Activated naive CD4-positive, alpha-beta T cell treated with anti-CD3 and anti-CD28 coated beads, Interleukin-2, amount 50 U/mL, for 72 hours (primary cell): Measurements from ENCODE around the gene NTM. TPM values are rescaled to one million over a fixed set of nuclear protein-coding genes. Genes with fewer than 3 reads are reported as not detected.

ENCODE experiments used
- ATAC-seq, 2 donors: fragments of 150-1000 bp; cut with Tn5 transposase; 2 replicates each; pipeline ENCODE4 v1.10.0; 2021; ENCODE audit warnings: mild to moderate bottlenecking in 2 of 2, moderate library complexity in 2 of 2
- DNase-seq, 2 donors: peaks; one replicate each; pipeline ENCODE4 v3.0.0; 2021 to 2022; ENCODE audit warnings: low spot score in 2 of 2
- H3K27ac Mint-ChIP-seq, 2 donors: one replicate each; pipeline ENCODE4 v1.8.0; 2022; ENCODE audit warnings: mild to moderate bottlenecking in 2 of 2, mixed read lengths in 2 of 2
- H3K36me3 Mint-ChIP-seq, 2 donors: one replicate each; pipeline ENCODE4 v1.8.0; 2022; ENCODE audit warnings: mixed read lengths in 2 of 2
- H3K9me3 Mint-ChIP-seq, 2 donors: one replicate each; pipeline ENCODE4 v1.8.0; 2022; ENCODE audit warnings: mixed read lengths in 2 of 2
- total RNA-seq, 2 donors: library from RNA; stranded (reverse); gene quantifications; one replicate each; pipeline ENCODE4 v1.2.3, GENCODE V29; 2022

NTM gene
- total RNA-seq, 2 donors from 2014 or later: not detected

DNA sequence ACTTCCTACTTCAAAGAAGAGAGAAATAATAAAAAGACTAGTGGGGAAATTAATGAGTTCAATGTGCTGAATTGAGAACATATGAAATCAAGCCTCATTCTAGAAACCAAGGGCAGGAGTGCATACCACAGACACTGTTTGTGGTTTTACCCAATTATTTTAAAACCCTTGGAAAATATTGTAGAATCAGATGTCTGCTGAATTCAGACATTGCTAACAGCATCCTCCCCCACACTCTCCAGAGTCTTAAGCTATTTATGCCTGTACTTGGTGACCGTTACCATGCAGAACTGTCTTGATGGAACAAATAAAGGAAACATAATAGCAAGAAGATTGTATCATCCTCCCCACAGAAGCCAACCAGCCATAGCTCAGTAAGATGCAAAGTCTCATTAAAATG is 850.1 kb downstream of the NTM start:
- no peak for ATAC-seq
- Mint-ChIP-seq H3K9me3 (peaks cover 12 to 13% of the 10 kb centered on the region in 2 donors), H3K27ac (no peak overlapping the region), H3K36me3 (peaks cover 0 to 14% of the 10 kb centered on the region in 2 donors)
- no peak for DNase-seq

DNA sequence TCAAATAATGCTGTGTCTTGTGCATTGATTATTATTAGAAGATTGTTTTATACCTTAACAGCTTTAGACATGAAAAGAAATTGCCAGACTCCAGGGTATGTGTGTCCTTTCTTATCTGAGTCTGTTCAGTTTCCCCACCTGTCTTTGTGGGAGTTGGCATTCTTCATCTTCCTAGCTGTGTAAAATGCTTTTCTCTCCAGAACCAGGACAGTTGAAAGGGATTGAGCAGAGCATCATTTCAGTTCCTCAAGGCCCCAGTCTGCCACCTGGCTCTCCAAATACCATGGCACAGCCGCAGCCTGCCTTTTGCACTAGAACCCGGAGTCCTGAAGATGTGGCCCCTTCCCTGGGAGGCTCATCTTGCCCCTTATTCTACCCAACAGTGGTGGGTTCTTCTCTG is 851.9 kb downstream of the NTM start:
- no peak overlapping the region for H3K27ac Mint-ChIP-seq
- peaks cover 12 to 17% of the 10 kb centered on the region in 2 donors for H3K9me3 Mint-ChIP-seq
- H3K36me3 Mint-ChIP-seq: peaks cover 0 to 10% of the 10 kb centered on the region in 2 donors
- DNase-seq (no peak), ATAC-seq (no peak)

DNA sequence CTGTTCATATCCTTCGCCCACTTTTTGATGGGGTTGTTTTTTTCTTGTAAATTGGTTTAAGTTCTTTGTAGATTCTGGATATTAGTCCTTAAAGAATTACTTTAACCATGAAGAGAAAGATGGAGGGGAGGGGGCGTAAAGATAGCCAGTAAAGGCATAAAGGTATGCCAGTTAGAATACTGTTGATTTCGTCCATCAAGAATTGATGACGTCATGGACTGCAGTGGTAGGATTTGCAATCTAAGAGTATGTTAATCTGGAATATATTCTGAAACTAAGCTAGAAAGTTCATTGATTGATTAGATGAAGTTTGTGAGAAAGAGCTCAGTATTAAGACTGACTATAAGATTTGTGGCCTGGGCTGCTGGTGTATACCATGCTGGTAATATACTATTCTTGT is 856.1 kb downstream of the NTM start:
- DNase-seq: no peak
- Mint-ChIP-seq H3K36me3 (peaks cover 0 to 10% of the 10 kb centered on the region in 2 donors), H3K9me3 (peaks cover 19 to 21% of the 10 kb centered on the region in 2 donors), H3K27ac (no peak overlapping the region)
- no peak for ATAC-seq

DNA sequence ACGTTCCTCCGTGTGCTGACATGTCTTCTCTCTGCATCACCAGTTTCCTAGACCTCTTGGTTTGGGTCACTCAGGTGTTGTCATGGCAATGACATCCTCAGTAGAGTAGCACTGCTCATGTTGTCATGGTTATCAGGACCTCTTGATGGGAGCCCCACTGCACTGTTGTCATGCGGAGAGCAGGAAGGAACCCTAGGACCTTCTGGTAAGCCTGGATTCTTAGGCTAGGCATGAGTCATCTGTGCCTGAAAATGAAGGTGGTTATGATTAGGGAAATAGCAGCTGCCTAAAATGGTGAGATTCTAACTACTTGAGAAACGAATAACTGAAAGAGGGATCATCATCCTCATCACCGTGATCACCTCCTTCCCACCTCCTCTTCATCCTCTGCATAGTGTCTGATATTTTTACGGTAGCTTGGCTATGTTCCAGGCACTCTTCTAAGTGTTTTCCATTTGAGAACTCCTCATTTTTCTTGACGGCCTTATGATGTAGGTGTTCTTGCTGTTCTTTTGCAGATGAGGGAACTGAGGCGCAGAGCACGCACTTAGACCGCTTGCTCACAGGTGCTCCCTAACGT is 858.4 kb downstream of the NTM start:
- DNase-seq (no peak), ATAC-seq (no peak)
- H3K27ac Mint-ChIP-seq: no peak overlapping the region
- H3K36me3 Mint-ChIP-seq: peaks cover 0 to 7% of the 10 kb centered on the region in 2 donors
- peaks cover 16 to 19% of the 10 kb centered on the region in 2 donors for H3K9me3 Mint-ChIP-seq

DNA sequence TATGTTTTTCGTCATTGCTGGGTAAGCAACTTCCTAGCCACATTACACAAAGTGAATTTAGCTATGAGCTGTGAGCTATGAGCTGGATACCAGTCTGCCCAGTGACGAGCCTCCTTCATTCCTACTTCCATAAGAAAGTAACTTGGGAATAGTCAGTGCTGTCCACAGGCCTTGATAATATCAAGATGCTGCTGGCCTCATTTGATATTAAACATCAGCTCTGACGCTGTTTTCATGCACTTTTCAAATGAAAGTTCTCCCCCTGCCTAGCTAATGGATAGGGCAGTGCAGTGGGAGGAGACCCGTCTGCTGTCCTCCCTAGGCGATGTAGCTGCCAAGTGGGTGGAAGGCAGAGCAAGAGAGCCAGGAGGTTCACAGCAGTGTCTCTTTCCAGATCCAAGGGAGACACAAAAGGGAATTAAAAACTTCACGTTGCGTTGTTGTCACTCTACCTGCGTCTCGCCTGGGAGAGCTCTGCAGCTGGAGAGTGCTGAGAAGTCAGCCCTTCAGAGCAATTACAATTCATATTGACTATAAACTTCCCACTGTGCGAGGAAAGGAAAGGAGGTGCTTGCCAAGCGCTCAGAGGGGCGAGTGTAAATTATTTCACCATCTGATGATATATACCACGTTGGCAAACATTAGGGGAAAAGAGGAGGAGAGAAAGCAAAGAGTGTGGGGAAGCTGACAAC is 861.4 kb downstream of the NTM start:
- Mint-ChIP-seq H3K36me3 (no peaks in the 10 kb centered on the region), H3K27ac (no peak overlapping the region), H3K9me3 (peaks cover 7 to 24% of the 10 kb centered on the region in 2 donors)
- no peak for DNase-seq
- ATAC-seq: no peak

DNA sequence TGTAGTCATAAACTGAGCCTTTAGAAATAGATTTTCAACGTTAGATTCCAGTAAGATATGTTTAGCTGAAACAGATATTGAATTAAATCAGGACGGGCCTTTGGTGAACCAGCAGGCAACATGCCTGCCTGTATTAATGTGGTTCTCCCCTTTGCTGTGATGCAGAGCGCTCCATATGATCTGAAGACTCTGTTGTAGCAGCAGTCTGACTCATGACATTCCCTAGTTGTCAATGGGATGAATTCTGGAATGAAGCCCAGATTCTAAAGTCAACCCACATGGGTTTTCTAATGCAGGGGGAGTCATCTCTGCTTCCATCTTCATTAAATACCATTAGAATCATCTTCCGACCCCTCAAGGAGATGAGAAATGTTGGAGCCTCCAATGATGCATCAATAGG is 864.5 kb downstream of the NTM start:
- H3K36me3 Mint-ChIP-seq: no peaks in the 10 kb centered on the region
- ATAC-seq (no peak), DNase-seq (no peak)
- H3K27ac Mint-ChIP-seq: no peak overlapping the region
- H3K9me3 Mint-ChIP-seq: peaks cover 0 to 18% of the 10 kb centered on the region in 2 donors

DNA sequence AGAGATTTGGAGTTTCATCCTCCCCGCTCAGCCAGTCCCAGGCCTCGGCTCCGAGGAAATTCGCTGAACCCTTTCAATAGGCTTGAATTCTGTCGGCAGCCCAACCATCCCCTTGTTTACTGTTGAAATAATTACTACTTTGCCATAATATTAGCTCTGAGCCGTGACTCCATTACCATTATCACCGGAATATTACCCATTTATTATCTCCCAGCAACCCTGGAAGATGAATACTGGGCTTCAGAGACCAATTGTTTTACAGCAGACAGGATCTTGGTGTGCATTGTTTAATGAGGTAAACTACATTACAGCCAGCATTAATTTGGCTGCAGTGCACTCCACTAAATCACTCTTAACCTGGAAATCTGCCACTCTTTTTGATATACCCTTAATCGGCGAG is 867.4 kb downstream of the NTM start:
- H3K9me3 Mint-ChIP-seq: peaks cover 0 to 12% of the 10 kb centered on the region in 2 donors
- H3K27ac Mint-ChIP-seq: no peak overlapping the region
- no peak for DNase-seq
- no peaks in the 10 kb centered on the region for H3K36me3 Mint-ChIP-seq
- ATAC-seq: no peak

DNA sequence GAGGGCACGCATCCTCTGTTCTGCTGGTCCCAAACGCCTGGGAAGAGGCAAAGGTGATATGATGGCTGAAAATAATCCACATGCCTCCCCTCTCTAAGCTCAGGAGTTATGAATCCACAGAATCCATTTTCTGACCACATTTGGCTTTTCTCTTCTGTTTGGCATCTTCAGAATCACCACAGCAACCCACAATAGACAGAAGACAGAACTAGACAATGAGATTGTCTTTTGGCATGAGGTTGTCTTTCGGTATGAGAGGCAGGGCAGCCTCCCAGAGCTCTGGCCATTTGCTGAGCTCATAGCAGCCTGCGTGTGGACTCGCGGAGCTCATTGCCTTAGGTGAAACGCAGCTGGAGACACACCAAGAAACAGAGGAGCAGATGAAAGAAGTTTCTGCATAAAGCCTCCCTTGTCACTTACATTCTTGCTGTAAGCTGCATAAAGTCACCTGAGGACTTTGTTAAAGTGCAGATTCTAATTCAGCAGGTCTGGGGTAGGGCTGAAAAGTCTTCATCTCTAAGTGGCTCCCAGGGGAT is 868.0 kb downstream of the NTM start:
- no peak for ATAC-seq
- no peak for DNase-seq
- H3K36me3 Mint-ChIP-seq: no peaks in the 10 kb centered on the region
- no peak overlapping the region for H3K27ac Mint-ChIP-seq
- H3K9me3 Mint-ChIP-seq: peaks cover 0 to 12% of the 10 kb centered on the region in 2 donors

DNA sequence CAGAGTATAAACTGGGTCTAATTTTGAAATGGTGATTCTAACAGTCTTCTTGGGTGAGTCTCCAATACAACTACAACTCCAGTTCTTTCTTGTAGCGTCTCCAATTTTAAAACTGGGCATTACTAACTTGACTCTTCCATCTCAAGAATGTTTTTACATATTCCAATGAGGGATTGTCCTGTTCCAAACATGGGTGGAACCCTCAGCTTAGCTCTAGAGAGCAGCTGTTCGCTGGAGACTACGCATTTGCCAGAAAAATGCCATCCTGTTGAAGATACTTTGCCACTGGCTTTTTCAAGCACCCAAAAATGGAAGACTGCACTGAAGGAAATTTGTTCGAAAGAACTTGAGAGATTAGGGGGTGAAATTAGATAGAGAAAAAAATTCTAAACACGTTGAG is 870.0 kb downstream of the NTM start:
- ATAC-seq (no peak), DNase-seq (no peak)
- Mint-ChIP-seq H3K9me3 (peaks cover 0 to 3% of the 10 kb centered on the region in 2 donors), H3K27ac (no peak overlapping the region), H3K36me3 (no peaks in the 10 kb centered on the region)

DNA sequence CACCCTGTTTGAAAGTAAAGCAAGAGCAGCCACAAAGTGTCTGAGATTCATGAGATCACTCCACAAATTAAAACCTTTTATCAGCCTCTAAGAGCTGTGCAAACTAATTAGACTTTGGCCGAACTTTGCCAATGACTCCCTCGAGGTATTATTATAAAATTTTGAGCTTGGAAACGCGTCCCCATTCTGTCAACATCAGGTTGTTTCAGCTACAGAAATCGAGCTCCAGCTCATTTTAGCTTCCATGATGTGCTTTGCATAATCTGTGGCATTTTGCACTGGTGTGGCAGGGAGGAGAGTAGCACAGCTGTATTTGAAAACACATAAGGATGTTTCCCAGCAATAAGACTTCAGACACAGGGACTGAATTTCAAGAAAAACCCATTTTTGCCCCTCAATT is 872.2 kb downstream of the NTM start:
- no peaks in the 10 kb centered on the region for H3K36me3 Mint-ChIP-seq
- H3K9me3 Mint-ChIP-seq: no peaks in the 10 kb centered on the region
- no peak overlapping the region for H3K27ac Mint-ChIP-seq
- no peak for ATAC-seq
- DNase-seq: no peak

DNA sequence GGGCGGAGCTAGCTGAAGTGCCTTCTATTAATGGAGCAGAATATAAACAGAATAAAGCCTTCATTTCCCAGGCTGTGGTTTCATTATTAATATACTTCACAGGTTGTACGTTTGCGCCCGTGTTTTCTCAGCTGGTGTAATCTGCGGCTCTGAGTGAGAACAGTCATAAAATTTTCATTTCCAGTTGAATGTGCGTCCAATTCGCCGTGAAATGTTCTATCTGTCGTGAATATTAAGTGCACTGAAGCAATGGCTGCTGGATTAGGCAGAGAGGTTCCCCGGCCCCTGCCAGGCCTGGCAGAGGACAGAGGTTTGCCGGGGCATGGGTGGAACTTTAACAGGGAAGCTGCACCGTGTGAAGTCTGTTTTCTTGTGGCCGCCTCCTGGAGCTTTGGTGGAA is 874.4 kb downstream of the NTM start:
- no peaks in the 10 kb centered on the region for H3K36me3 Mint-ChIP-seq
- no peak overlapping the region for H3K27ac Mint-ChIP-seq
- no peaks in the 10 kb centered on the region for H3K9me3 Mint-ChIP-seq
- ATAC-seq: no peak
- no peak for DNase-seq

DNA sequence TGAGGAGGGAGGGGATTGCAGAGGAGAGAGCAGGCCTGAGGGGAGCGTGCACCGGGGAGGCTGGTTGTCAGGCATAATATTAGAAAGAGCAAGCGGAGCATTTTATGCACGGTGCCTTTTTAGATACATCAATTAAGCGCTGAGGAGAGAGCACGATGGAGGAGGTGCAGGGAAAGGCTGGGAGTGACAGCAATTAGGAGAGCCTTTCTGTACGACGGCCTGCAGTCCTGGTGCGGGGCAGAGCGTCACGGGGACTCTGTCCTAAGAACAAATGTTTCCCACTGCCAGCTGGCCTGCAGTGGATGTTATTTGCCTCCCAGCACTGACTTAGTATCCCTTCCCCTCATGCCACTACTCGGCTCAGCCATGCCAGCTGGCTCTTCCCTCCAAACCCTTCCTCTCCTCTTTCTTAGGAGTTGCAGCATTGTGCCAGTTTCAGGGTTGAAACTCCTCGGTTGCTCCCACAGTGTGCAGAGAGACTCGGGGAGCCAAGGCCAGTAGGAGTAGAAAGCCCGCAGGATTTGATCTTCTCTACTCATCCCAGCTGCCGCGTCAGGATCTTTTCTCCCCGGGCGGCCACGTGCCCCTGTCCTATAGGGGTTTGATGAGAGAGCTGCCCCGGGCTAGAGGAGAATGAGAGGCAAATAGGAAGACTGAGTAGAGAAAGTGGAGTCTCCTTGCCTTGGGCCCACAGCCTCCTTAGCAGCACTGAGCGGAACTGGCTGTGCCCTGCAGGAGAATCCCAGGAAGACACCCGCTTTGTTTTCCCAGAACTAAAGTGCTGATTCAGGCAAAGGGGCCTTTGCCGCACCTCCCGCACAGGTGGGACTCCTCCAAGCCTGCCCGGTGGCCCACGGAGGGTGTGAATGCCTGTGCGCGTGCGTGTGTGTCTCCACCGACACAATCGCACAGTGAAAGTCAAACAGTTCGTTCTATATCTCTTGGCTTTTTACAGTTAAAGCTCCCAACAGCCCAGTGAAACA is 875.3 kb downstream of the NTM start:
- DNase-seq (no peak), ATAC-seq (no peak)
- H3K9me3 Mint-ChIP-seq: peaks cover 4% of the 10 kb centered on the region in 2 donors
- H3K36me3 Mint-ChIP-seq: no peaks in the 10 kb centered on the region
- no peak overlapping the region for H3K27ac Mint-ChIP-seq

DNA sequence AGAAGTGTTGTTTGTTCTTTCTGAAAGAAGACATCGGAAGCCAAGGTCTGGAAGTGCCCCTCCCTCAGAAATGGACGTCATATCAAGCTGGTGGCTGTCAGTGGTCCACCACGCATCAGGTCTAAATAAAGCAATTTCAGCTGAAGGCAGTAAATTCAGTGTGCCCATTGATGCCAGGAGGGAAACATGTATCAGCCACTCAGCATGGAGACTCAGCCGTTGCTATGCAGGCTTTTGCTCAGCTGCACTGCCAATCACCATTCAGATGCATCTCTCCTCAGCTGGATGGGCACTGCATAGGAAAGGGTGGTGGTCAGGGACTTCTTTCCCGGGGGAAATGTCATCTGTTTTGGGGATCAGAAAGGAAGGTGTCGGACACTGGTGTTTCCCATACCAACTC is 878.2 kb downstream of the NTM start:
- H3K9me3 Mint-ChIP-seq: peaks cover 7% of the 10 kb centered on the region in 2 donors
- no peaks in the 10 kb centered on the region for H3K36me3 Mint-ChIP-seq
- ATAC-seq: no peak
- no peak overlapping the region for H3K27ac Mint-ChIP-seq
- DNase-seq: no peak

DNA sequence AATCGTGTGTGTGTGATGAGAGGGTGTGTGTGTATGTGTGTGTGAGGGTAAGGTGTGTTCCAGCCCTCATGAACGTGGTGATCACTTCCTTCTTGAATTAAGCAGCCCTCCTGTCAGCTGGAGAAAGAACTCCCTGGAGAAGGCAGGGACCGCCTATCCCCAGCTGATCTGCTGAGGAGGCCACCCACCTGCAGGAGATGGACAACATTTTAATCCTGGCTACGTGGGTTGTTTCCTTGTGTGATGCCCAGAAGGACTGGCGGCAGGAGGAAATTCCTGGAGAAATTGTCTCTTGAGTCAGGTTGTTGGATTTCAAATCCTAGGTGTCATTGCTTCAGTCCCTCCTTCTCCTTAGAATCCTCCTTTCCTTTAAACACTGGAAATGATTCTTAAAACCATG is 878.8 kb downstream of the NTM start:
- no peaks in the 10 kb centered on the region for H3K36me3 Mint-ChIP-seq
- peaks cover 7% of the 10 kb centered on the region in 2 donors for H3K9me3 Mint-ChIP-seq
- no peak overlapping the region for H3K27ac Mint-ChIP-seq
- DNase-seq: no peak
- no peak for ATAC-seq

DNA sequence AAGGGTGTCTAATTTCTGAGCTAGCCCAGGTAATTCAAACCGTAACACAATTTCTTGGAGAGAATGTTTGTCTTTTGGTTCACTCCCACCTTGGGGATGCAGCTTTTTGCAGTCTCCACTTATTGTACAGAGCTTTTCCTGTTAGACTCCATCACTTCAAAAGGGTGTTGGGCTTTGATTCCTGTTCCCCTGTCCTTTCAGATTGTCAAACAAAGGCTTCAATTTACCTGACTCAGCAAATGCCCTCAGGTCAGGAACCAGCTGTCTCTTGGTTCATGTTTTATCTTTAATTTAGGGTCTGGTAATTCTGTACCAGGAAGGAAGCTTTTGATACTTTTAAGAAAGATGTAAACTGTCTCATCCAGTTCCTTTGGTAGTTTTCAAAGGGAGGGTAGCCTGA is 880.6 kb downstream of the NTM start:
- Mint-ChIP-seq H3K9me3 (peaks cover 7% of the 10 kb centered on the region in 2 donors), H3K27ac (no peak overlapping the region), H3K36me3 (no peaks in the 10 kb centered on the region)
- ATAC-seq (no peak), DNase-seq (no peak)

DNA sequence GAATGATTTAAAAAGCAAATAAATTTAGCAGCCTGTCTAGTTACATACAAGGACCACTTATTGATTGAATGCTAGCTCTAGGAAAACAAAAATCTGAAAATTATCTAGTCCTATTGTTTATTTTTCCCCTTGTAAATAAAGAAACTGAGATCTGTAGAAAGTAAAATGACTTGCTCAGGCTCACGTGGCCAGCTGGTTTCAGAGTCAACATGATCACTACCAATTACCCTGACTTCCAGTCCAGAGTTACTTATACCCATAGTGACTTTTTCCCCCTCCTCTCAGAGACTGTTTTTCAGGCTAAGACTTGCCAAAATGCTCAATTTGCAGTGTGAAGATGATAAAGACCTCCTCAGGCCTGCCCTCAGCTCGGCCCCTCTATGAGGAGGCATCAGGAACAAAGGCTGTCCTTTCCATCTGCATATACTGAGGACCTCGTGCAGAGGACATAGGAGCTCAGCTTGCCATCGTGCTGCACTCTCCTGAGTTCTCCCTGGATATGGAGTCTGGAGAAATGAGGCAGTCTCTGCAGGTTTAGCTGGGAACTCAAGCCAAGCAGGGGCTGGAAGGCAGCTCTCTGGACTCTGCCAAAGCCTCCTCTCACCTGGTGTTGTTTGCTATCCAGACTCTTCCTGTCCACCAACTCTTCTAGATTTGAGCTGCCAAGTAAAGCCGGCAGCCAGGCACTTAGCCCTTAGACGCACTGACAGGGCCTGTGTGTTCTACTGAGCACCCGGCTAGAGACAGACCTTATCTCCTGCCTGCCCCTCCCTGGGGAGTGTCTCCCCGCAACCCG is 883.3 kb downstream of the NTM start:
- H3K36me3 Mint-ChIP-seq: no peaks in the 10 kb centered on the region
- no peak for DNase-seq
- ATAC-seq: no peak
- peaks cover 7% of the 10 kb centered on the region in 2 donors for H3K9me3 Mint-ChIP-seq
- no peak overlapping the region for H3K27ac Mint-ChIP-seq
